ENCODE measurements around the gene SLC25A38. TPM values are rescaled to one million over a fixed set of nuclear protein-coding genes. Genes with fewer than 3 reads are reported as not detected.

SLC25A38 gene
- total and polyA plus RNA-seq, 9 of the 15 experiments (the other 6 are each of a cell fraction or from before 2014, with no cell fraction given), result 13.5 to 51.1 (median 30.6) TPM

DNA sequence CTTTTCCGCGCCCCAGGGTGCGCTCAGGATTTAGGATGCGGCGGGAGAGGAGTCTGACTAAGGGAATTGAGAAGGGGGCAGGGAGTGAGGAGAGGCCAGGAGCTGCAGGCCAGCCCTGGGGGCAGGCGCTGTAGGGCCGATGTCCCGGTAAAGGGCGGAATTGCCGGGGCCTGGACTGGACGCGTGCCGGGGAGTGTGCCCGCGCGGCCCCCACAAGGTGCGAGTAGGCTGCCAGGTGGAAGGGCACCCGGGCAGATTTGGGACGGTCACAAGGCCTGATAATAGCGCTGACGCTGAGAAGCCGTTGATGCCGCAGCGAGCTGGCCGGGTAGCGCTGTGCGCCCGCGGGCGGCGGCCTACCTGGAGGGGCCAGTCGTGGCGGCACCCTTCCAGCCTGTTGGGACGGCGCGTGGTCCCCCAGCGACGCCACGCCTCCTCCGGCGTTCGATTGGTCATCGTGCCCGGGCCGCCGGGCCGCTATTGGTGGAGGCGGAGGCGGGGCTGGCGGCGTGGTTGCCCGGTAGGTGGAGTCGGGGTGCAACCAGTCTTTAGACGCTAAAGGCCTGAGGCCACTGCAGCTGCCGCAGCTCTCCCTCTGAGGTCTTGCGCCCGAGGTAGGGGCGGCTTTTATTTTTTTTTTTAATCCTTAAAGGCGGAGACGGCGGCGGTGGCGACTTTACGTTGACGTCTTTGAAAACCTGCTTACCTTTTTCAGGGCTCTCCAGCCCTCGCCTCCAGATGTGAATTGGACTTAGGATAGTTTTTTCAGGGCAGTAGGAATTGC is 903 bp downstream of the SLC25A38 start (continued):
- TF ChIP-seq SIN3A (IDR thresholded peaks at IDR 0.05; ENCODE audit: borderline replicate concordance in 2 of 2, control insufficient read depth in 1 of 2, low read depth in 2 of 2, low read length in 2 of 2) (peak; percentile 26 to 92; a peak in 3 of 4 replicates), FOXM1 (IDR thresholded peaks at IDR 0.05; ENCODE audit: low read depth) (no peak), FOXM1 (CRISPR knock-in tag; IDR thresholded peaks at IDR 0.05; ENCODE audit: low read depth) (0 out of 2 replicates have a peak, but pooled peaks have one; percentile 19), ZNF384 (IDR thresholded peaks at IDR 0.05; ENCODE audit: low read depth, low read length) (peak; percentile 84), TAF15 (IDR thresholded peaks at IDR 0.05; ENCODE audit: low read depth, low read length) (no peak), MXI1 (IDR thresholded peaks at IDR 0.05; ENCODE audit: low read depth, low read length) (peak; percentile 93), L3MBTL2 (IDR thresholded peaks at IDR 0.05) (peak; percentile 47), PTTG1 (tag; IDR thresholded peaks at IDR 0.05; ENCODE audit: low read depth) (no peak), SMARCB1 (IDR thresholded peaks at IDR 0.05; ENCODE audit: insufficient read length, low read depth) (no peak), ZNF3 (CRISPR knock-in tag; IDR thresholded peaks at IDR 0.05) (no peak)
- TF ChIP-seq, protein P1, sequence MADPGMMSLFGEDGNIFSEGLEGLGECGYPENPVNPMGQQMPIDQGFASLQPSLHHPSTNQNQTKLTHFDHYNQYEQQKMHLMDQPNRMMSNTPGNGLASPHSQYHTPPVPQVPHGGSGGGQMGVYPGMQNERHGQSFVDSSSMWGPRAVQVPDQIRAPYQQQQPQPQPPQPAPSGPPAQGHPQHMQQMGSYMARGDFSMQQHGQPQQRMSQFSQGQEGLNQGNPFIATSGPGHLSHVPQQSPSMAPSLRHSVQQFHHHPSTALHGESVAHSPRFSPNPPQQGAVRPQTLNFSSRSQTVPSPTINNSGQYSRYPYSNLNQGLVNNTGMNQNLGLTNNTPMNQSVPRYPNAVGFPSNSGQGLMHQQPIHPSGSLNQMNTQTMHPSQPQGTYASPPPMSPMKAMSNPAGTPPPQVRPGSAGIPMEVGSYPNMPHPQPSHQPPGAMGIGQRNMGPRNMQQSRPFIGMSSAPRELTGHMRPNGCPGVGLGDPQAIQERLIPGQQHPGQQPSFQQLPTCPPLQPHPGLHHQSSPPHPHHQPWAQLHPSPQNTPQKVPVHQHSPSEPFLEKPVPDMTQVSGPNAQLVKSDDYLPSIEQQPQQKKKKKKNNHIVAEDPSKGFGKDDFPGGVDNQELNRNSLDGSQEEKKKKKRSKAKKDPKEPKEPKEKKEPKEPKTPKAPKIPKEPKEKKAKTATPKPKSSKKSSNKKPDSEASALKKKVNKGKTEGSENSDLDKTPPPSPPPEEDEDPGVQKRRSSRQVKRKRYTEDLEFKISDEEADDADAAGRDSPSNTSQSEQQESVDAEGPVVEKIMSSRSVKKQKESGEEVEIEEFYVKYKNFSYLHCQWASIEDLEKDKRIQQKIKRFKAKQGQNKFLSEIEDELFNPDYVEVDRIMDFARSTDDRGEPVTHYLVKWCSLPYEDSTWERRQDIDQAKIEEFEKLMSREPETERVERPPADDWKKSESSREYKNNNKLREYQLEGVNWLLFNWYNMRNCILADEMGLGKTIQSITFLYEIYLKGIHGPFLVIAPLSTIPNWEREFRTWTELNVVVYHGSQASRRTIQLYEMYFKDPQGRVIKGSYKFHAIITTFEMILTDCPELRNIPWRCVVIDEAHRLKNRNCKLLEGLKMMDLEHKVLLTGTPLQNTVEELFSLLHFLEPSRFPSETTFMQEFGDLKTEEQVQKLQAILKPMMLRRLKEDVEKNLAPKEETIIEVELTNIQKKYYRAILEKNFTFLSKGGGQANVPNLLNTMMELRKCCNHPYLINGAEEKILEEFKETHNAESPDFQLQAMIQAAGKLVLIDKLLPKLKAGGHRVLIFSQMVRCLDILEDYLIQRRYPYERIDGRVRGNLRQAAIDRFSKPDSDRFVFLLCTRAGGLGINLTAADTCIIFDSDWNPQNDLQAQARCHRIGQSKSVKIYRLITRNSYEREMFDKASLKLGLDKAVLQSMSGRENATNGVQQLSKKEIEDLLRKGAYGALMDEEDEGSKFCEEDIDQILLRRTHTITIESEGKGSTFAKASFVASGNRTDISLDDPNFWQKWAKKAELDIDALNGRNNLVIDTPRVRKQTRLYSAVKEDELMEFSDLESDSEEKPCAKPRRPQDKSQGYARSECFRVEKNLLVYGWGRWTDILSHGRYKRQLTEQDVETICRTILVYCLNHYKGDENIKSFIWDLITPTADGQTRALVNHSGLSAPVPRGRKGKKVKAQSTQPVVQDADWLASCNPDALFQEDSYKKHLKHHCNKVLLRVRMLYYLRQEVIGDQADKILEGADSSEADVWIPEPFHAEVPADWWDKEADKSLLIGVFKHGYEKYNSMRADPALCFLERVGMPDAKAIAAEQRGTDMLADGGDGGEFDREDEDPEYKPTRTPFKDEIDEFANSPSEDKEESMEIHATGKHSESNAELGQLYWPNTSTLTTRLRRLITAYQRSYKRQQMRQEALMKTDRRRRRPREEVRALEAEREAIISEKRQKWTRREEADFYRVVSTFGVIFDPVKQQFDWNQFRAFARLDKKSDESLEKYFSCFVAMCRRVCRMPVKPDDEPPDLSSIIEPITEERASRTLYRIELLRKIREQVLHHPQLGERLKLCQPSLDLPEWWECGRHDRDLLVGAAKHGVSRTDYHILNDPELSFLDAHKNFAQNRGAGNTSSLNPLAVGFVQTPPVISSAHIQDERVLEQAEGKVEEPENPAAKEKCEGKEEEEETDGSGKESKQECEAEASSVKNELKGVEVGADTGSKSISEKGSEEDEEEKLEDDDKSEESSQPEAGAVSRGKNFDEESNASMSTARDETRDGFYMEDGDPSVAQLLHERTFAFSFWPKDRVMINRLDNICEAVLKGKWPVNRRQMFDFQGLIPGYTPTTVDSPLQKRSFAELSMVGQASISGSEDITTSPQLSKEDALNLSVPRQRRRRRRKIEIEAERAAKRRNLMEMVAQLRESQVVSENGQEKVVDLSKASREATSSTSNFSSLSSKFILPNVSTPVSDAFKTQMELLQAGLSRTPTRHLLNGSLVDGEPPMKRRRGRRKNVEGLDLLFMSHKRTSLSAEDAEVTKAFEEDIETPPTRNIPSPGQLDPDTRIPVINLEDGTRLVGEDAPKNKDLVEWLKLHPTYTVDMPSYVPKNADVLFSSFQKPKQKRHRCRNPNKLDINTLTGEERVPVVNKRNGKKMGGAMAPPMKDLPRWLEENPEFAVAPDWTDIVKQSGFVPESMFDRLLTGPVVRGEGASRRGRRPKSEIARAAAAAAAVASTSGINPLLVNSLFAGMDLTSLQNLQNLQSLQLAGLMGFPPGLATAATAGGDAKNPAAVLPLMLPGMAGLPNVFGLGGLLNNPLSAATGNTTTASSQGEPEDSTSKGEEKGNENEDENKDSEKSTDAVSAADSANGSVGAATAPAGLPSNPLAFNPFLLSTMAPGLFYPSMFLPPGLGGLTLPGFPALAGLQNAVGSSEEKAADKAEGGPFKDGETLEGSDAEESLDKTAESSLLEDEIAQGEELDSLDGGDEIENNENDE (IDR thresholded peaks at IDR 0.05; ENCODE audit: low read depth, low read length), result no peak
- TF ChIP-seq, protein P2, sequence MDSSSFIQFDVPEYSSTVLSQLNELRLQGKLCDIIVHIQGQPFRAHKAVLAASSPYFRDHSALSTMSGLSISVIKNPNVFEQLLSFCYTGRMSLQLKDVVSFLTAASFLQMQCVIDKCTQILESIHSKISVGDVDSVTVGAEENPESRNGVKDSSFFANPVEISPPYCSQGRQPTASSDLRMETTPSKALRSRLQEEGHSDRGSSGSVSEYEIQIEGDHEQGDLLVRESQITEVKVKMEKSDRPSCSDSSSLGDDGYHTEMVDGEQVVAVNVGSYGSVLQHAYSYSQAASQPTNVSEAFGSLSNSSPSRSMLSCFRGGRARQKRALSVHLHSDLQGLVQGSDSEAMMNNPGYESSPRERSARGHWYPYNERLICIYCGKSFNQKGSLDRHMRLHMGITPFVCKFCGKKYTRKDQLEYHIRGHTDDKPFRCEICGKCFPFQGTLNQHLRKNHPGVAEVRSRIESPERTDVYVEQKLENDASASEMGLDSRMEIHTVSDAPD (CRISPR knock-in tag; IDR thresholded peaks at IDR 0.05), result no peak
- TF ChIP-seq, protein P3, sequence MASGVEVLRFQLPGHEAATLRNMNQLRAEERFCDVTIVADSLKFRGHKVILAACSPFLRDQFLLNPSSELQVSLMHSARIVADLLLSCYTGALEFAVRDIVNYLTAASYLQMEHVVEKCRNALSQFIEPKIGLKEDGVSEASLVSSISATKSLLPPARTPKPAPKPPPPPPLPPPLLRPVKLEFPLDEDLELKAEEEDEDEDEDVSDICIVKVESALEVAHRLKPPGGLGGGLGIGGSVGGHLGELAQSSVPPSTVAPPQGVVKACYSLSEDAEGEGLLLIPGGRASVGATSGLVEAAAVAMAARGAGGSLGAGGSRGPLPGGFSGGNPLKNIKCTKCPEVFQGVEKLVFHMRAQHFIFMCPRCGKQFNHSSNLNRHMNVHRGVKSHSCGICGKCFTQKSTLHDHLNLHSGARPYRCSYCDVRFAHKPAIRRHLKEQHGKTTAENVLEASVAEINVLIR (CRISPR knock-in tag; IDR thresholded peaks at IDR 0.05), result 0 out of 2 replicates have a peak, but pooled peaks have one; percentile 20

All from K562 (cell line).